ENCODE results near the gene YPEL2.

Gene YPEL2

DNA sequence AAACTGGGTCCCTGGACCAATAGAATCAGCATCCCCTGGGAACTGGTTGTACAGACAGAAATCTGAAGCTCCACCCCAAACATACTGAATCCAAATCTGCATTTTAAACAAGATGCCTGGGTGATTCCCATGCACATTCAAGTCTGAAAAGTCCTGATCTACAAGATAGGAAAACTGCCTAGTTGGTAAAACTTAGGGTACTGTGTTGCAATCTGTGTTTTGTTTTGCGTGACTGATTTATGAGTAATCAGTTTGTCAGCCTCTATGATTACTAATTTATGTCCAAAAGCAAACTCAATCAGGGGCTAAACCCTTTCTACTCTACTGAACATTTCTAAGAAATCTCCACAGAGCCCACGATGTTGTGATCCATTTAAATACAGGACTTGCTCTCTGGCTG is 103.8 kb downstream of the YPEL2 start:
- Mint-ChIP-seq H3K9me3 (peaks cover 10% of the 10 kb centered on the region), H3K36me3 (ENCODE audit: low read depth) (no peaks in the 10 kb centered on the region), H3K27me3 (ENCODE audit: low read depth) (peaks cover 5% of the 10 kb centered on the region), H3K4me3 (no peak overlapping the region), H3K4me1 (peaks cover 36% of the 10 kb centered on the region), H3K27ac (peak overlapping the region; percentile 67 to 78 (median 73))
- no peak for TF ChIP-seq CTCF (IDR thresholded peaks at IDR 0.05; ENCODE audit: unreplicated experiment in 3 of 3)

DNA sequence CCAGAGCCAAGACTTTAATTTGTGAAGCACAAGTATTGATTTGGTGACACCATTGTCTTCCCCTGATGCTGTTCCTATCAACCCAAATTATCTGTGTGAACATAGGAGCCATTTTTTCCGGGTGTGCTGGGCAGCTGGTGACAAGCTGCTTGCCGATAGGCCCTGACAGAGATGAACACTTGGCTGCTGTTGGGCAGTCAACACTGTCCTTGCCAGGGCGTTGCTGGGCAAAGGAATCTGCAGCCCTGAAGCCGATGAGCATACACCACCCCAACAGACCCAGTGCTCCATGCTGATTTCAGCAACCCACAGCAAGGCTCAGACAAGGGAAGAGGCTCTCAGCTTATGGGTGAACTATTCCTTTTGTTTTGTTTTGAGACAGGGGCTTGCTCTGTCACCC is 105.4 kb downstream of the YPEL2 start:
- Mint-ChIP-seq H3K27me3 (ENCODE audit: low read depth) (peaks cover 5% of the 10 kb centered on the region), H3K36me3 (ENCODE audit: low read depth) (no peaks in the 10 kb centered on the region), H3K27ac (no peak overlapping the region), H3K9me3 (peaks cover 6% of the 10 kb centered on the region), H3K4me3 (no peak overlapping the region), H3K4me1 (peaks cover 34% of the 10 kb centered on the region)
- TF ChIP-seq CTCF (IDR thresholded peaks at IDR 0.05; ENCODE audit: unreplicated experiment in 3 of 3): no peak

DNA sequence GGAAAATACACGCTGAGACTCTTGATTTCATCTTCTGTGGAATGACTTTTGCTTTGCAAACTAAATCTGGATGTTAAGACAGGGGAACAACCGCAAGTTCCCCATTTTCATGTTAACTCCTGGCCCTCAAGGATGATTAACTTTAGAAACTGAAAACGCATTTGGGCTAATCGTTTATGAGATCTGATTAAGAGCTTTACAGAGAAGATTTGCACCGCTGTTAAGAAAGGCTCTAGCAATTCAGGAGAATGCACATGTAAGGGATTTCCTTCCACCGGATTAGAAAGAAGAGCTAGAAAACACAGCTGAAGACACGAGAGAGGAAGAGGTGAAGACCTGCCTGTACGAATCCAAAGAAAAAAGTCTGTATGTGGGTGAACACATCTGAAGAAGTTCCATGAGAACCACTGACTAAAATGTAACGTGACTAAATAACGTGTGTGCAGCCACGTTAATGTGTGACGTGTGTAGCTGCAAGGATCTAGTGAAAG is 106.4 kb downstream of the YPEL2 start:
- H3K36me3 Mint-ChIP-seq (ENCODE audit: low read depth): no peaks in the 10 kb centered on the region
- TF ChIP-seq CTCF (IDR thresholded peaks at IDR 0.05; ENCODE audit: unreplicated experiment in 3 of 3): no peak
- peaks cover under 1% of the 10 kb centered on the region for H3K9me3 Mint-ChIP-seq
- peak overlapping the region; percentile 57 to 80 (median 68) for H3K27ac Mint-ChIP-seq
- no peak overlapping the region for H3K4me3 Mint-ChIP-seq
- peaks cover 5% of the 10 kb centered on the region for H3K27me3 Mint-ChIP-seq (ENCODE audit: low read depth)
- H3K4me1 Mint-ChIP-seq: peaks cover 33% of the 10 kb centered on the region

- no peaks in the 10 kb centered on the region for H3K9me3 Mint-ChIP-seq
- peak overlapping the region in 2 of 3 experiments; percentile 38 to 51 for H3K4me3 Mint-ChIP-seq
- no peaks in the 10 kb centered on the region for H3K27me3 Mint-ChIP-seq (ENCODE audit: low read depth)
- no peak for TF ChIP-seq CTCF (IDR thresholded peaks at IDR 0.05; ENCODE audit: unreplicated experiment in 3 of 3)
- H3K36me3 Mint-ChIP-seq (ENCODE audit: low read depth): no peaks in the 10 kb centered on the region
- peaks cover 30% of the 10 kb centered on the region for H3K4me1 Mint-ChIP-seq
- peak overlapping the region; percentile 57 to 92 (median 91) for H3K27ac Mint-ChIP-seq
Measured at GRCh38 chr17:59439262-59439661, 107.8 kb downstream of the YPEL2 start.

GRCh38 chr17:59439741-59440211 is 108.3 kb downstream of the YPEL2 start:
- H3K27ac Mint-ChIP-seq: peak overlapping the region; percentile 57 to 92 (median 91)
- TF ChIP-seq CTCF (IDR thresholded peaks at IDR 0.05; ENCODE audit: unreplicated experiment in 3 of 3): no peak
- H3K27me3 Mint-ChIP-seq (ENCODE audit: low read depth): no peaks in the 10 kb centered on the region
- H3K36me3 Mint-ChIP-seq (ENCODE audit: low read depth): no peaks in the 10 kb centered on the region
- H3K4me3 Mint-ChIP-seq: no peak overlapping the region
- peaks cover 28% of the 10 kb centered on the region for H3K4me1 Mint-ChIP-seq
- no peaks in the 10 kb centered on the region for H3K9me3 Mint-ChIP-seq

DNA sequence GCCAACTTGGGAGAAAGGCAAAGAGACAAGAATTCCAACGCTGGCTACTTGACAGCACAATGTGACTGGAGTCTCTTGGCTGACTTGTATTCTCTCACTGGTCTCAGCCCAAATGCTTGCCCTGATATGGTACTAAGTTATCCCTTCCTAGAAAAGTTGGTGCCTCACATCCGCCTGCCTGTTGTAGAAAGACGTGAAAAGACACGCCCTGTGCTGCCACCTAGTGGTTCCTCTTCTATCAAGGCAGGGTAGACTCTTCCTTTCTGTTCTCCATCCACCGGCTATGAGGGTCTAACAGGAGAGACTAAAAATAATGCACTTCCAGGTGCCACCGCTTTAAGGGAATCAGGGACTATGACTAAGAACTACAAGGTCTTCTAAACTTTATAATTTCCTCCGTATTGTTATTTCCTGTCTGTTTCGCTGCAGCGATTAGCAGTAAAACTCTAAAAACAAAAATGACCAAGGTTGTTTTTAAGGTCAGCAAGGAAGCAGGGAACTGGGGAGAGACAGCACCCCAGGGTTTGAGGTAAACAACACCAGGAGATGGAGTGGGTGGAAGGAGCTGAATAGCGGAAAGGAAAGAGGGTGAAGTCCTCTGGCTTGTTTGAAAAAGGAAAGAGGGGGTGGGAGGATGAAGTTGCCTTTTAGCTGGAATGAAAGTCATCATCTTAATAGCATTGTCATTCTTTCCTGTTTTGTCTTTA is 109.5 kb downstream of the YPEL2 start:
- Mint-ChIP-seq H3K4me3 (peak overlapping the region in 1 of 3 experiments; percentile 1), H3K9me3 (no peaks in the 10 kb centered on the region), H3K27me3 (ENCODE audit: low read depth) (no peaks in the 10 kb centered on the region), H3K36me3 (ENCODE audit: low read depth) (no peaks in the 10 kb centered on the region), H3K4me1 (peaks cover 28% of the 10 kb centered on the region), H3K27ac (peak overlapping the region; percentile 47 to 68 (median 64))
- TF ChIP-seq CTCF (IDR thresholded peaks at IDR 0.05; ENCODE audit: unreplicated experiment in 3 of 3): peak; percentile 80 to 89 (median 87)
